ENCODE data around the gene INTS6L.

DNA sequence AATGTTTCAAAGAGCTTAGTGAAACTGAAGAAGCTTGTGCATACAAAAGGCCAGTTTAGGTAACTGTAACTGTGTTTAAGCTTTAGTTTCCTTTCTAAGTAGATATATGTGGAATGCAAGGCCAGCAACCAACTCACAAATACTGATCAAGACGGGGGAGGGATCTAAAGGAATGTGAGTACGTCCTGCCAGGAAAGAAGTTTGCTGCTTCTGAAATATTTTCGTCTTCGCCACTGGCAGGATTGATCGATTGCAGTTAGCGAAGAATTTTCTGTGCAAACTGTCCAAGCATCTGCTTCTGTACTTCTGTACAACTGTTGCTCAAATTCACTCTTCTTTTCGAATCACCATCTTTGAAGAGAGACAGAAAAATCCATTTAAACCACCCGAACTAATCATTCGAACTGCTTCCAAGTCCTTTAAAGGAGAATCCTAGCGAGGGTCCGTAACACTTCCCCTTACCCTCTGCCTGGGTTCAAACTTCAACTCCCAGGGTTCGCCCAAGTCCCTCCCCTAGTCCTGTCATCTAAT lies 373 bp upstream of the INTS6L start:
- TF ChIP-seq, protein P1, sequence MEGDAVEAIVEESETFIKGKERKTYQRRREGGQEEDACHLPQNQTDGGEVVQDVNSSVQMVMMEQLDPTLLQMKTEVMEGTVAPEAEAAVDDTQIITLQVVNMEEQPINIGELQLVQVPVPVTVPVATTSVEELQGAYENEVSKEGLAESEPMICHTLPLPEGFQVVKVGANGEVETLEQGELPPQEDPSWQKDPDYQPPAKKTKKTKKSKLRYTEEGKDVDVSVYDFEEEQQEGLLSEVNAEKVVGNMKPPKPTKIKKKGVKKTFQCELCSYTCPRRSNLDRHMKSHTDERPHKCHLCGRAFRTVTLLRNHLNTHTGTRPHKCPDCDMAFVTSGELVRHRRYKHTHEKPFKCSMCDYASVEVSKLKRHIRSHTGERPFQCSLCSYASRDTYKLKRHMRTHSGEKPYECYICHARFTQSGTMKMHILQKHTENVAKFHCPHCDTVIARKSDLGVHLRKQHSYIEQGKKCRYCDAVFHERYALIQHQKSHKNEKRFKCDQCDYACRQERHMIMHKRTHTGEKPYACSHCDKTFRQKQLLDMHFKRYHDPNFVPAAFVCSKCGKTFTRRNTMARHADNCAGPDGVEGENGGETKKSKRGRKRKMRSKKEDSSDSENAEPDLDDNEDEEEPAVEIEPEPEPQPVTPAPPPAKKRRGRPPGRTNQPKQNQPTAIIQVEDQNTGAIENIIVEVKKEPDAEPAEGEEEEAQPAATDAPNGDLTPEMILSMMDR (IDR thresholded peaks at IDR 0.05), result no peak
- TF ChIP-seq POLR2A (IDR thresholded peaks at IDR 0.05), result no peak
